Measurements from ENCODE around the gene CDK5. TPM values are rescaled to one million over a fixed set of nuclear protein-coding genes. Genes with fewer than 3 reads are reported as not detected.

The CDK5 gene
- total and polyA plus RNA-seq, 9 of the 15 experiments (the other 6 are each of a cell fraction or from before 2014, with no cell fraction given), result 3.2 to 38.0 (median 27.5) TPM

- TF ChIP-seq, protein P1, sequence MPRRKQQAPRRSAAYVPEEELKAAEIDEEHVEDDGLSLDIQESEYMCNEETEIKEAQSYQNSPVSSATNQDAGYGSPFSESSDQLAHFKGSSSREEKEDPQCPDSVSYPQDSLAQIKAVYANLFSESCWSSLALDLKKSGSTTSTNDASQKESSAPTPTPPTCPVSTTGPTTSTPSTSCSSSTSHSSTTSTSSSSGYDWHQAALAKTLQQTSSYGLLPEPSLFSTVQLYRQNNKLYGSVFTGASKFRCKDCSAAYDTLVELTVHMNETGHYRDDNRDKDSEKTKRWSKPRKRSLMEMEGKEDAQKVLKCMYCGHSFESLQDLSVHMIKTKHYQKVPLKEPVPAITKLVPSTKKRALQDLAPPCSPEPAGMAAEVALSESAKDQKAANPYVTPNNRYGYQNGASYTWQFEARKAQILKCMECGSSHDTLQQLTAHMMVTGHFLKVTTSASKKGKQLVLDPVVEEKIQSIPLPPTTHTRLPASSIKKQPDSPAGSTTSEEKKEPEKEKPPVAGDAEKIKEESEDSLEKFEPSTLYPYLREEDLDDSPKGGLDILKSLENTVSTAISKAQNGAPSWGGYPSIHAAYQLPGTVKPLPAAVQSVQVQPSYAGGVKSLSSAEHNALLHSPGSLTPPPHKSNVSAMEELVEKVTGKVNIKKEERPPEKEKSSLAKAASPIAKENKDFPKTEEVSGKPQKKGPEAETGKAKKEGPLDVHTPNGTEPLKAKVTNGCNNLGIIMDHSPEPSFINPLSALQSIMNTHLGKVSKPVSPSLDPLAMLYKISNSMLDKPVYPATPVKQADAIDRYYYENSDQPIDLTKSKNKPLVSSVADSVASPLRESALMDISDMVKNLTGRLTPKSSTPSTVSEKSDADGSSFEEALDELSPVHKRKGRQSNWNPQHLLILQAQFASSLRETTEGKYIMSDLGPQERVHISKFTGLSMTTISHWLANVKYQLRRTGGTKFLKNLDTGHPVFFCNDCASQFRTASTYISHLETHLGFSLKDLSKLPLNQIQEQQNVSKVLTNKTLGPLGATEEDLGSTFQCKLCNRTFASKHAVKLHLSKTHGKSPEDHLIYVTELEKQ (CRISPR knock-in tag; IDR thresholded peaks at IDR 0.05), result no peak
- TF ChIP-seq, protein P2, sequence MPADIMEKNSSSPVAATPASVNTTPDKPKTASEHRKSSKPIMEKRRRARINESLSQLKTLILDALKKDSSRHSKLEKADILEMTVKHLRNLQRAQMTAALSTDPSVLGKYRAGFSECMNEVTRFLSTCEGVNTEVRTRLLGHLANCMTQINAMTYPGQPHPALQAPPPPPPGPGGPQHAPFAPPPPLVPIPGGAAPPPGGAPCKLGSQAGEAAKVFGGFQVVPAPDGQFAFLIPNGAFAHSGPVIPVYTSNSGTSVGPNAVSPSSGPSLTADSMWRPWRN (IDR thresholded peaks at IDR 0.05; ENCODE audit: low read depth), result no peak; the same call in 1 of the 2 replicates
- TF ChIP-seq CBX8 (IDR thresholded peaks at IDR 0.05; ENCODE audit: borderline replicate concordance, extremely low read depth, low read depth, low read length, poor library complexity, severe bottlenecking) (no peak), ZNF384 (IDR thresholded peaks at IDR 0.05; ENCODE audit: low read depth, low read length) (no peak), MED1 (CRISPR knock-in tag; IDR thresholded peaks at IDR 0.05; ENCODE audit: borderline replicate concordance) (no peak), STAT5B (CRISPR knock-in tag; IDR thresholded peaks at IDR 0.05) (no peak), ZEB2 (IDR thresholded peaks at IDR 0.05) (no peak), RBM39 (optimal IDR thresholded peaks at IDR 0.05; ENCODE audit: low read depth, low read length) (peak; percentile 23), KLF16 (IDR thresholded peaks at IDR 0.05) (no peak), TRIM28 (IDR thresholded peaks at IDR 0.05) (no peak), HDAC3 (IDR thresholded peaks at IDR 0.05; ENCODE audit: borderline replicate concordance, partially characterized antibody) (no peak), HDAC8 (tag; IDR thresholded peaks at IDR 0.05) (0 out of 2 replicates have a peak, but pooled peaks have one; percentile 14), POLR3G (IDR thresholded peaks at IDR 0.05; ENCODE audit: extremely low read depth, insufficient read length, insufficient replicate concordance) (no peak), BMI1 (IDR thresholded peaks at IDR 0.05; ENCODE audit: low read length) (no peak), XRCC3 (IDR thresholded peaks at IDR 0.05) (no peak), HNRNPUL1 (IDR thresholded peaks at IDR 0.05; ENCODE audit: low read length) (no peak), ZNF584 (CRISPR knock-in tag; IDR thresholded peaks at IDR 0.05; ENCODE audit: low read depth) (0 out of 2 replicates have a peak, but pooled peaks have one; percentile 70), PCBP1 (IDR thresholded peaks at IDR 0.05; ENCODE audit: low read depth, low read length, poor library complexity, severe bottlenecking) (no peak), ZNF274 (IDR thresholded peaks at IDR 0.05; ENCODE audit: borderline replicate concordance, low read depth, low read length) (no peak)
- TF ChIP-seq, protein P3, sequence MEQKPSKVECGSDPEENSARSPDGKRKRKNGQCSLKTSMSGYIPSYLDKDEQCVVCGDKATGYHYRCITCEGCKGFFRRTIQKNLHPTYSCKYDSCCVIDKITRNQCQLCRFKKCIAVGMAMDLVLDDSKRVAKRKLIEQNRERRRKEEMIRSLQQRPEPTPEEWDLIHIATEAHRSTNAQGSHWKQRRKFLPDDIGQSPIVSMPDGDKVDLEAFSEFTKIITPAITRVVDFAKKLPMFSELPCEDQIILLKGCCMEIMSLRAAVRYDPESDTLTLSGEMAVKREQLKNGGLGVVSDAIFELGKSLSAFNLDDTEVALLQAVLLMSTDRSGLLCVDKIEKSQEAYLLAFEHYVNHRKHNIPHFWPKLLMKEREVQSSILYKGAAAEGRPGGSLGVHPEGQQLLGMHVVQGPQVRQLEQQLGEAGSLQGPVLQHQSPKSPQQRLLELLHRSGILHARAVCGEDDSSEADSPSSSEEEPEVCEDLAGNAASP (IDR thresholded peaks at IDR 0.05), result no peak
- TF ChIP-seq, protein P4, sequence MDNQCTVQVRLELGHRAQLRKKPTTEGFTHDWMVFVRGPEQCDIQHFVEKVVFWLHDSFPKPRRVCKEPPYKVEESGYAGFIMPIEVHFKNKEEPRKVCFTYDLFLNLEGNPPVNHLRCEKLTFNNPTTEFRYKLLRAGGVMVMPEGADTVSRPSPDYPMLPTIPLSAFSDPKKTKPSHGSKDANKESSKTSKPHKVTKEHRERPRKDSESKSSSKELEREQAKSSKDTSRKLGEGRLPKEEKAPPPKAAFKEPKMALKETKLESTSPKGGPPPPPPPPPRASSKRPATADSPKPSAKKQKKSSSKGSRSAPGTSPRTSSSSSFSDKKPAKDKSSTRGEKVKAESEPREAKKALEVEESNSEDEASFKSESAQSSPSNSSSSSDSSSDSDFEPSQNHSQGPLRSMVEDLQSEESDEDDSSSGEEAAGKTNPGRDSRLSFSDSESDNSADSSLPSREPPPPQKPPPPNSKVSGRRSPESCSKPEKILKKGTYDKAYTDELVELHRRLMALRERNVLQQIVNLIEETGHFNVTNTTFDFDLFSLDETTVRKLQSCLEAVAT (IDR thresholded peaks at IDR 0.05), result peak in 1 of 2 experiments; percentile 65; a peak in 1 of 4 replicates
These were observed 488 bp upstream of the CDK5 start (continued) for GRCh38 chr7:151057989-151058780.

All from K562 (cell line).